Dedifferentiated amniotic fluid mesenchymal stem cell (primary cell): ENCODE measurements around the gene MAGEB6.
"Not testable (repeated sequence)": the region's sequence is repeated elsewhere in the genome, so short reads cannot be mapped to it uniquely, and the experiment has no call there.

Source experiments
- DNase-seq: peaks from one replicate; pipeline ENCODE4 v3.0.0-alpha.2; 2016; ENCODE audit errors: extremely low spot score

MAGEB6 gene

GRCh38 chrX:26192204-26192603 is at the start of gene MAGEB6:
MAGEB6 (plus strand) TSS chrX:26192440; CDS start chrX:26193847, 1,407 bp downstream.
- DNase-seq, result no peak

- no peak for DNase-seq
These were observed 46.2 kb upstream of the MAGEB6 start for GRCh38 chrX:26146024-26146423.

GRCh38 chrX:26160301-26160700 is 31.9 kb upstream of the MAGEB6 start, which contains the start of gene MAGEB6B:
MAGEB6B (plus strand) TSS chrX:26160601; CDS start chrX:26160601, 0 bp downstream.
- no peak for DNase-seq

GRCh38 chrX:26203561-26203960 is 11.3 kb downstream of the MAGEB6 start:
- DNase-seq, result no peak

GRCh38 chrX:26204717-26205116 is 12.5 kb downstream of the MAGEB6 start:
- not testable (repeated sequence) for DNase-seq

GRCh38 chrX:26208012-26208411 is 15.8 kb downstream of the MAGEB6 start:
- DNase-seq, result no peak

- no peak for DNase-seq
These were observed 23.6 kb downstream of the MAGEB6 start, which contains the start of gene MAGEB5 for GRCh38 chrX:26215869-26216268. MAGEB5 (plus strand) TSS chrX:26216169; CDS start chrX:26217302, 1,133 bp downstream.

GRCh38 chrX:26219351-26219750 is 27.1 kb downstream of the MAGEB6 start:
- DNase-seq, result no peak

GRCh38 chrX:26234177-26234576 is 41.9 kb downstream of the MAGEB6 start:
- no peak for DNase-seq
